ENCODE results near the gene C1QTNF6.

The C1QTNF6 gene

GRCh38 chr22:37162221-37163095, 25.6 kb downstream of the C1QTNF6 start:
- no peak for DNase-seq (ENCODE audit: low spot score)

GRCh38 chr22:37161443-37161842, 26.6 kb downstream of the C1QTNF6 start:
- no peak for DNase-seq (ENCODE audit: low spot score)

- no peak for DNase-seq (ENCODE audit: low spot score)
Measured at GRCh38 chr22:37160027-37160426, 28.0 kb downstream of the C1QTNF6 start.

- no peak for DNase-seq (ENCODE audit: low spot score)
Measured at GRCh38 chr22:37158963-37159290, 29.1 kb downstream of the C1QTNF6 start.

GRCh38 chr22:37157516-37158285, 30.3 kb downstream of the C1QTNF6 start:
- no peak for DNase-seq (ENCODE audit: low spot score)

- no peak for DNase-seq (ENCODE audit: low spot score)
Measured at GRCh38 chr22:37156686-37157435, 31.2 kb downstream of the C1QTNF6 start.

- DNase-seq (ENCODE audit: low spot score) = no peak
Measured at GRCh38 chr22:37155971-37156370, 32.1 kb downstream of the C1QTNF6 start.

GRCh38 chr22:37154925-37155712, 32.9 kb downstream of the C1QTNF6 start:
- no peak for DNase-seq (ENCODE audit: low spot score)

- no peak for DNase-seq (ENCODE audit: low spot score)
Measured at GRCh38 chr22:37153901-37154300, 34.1 kb downstream of the C1QTNF6 start.

- no peak for DNase-seq (ENCODE audit: low spot score)
Measured at GRCh38 chr22:37151401-37151800, 36.6 kb downstream of the C1QTNF6 start.

- no peak for DNase-seq (ENCODE audit: low spot score)
Measured at GRCh38 chr22:37150701-37151100, 37.3 kb downstream of the C1QTNF6 start.

GRCh38 chr22:37148742-37149665, 39.0 kb downstream of the C1QTNF6 start:
- DNase-seq (ENCODE audit: low spot score) = no peak

- DNase-seq (ENCODE audit: low spot score) = no peak
Measured at GRCh38 chr22:37148031-37148651, 39.9 kb downstream of the C1QTNF6 start.

- no peak for DNase-seq (ENCODE audit: low spot score)
Measured at GRCh38 chr22:37147186-37147990, 40.7 kb downstream of the C1QTNF6 start.

GRCh38 chr22:37146507-37147180, 41.4 kb downstream of the C1QTNF6 start:
- DNase-seq (ENCODE audit: low spot score) = no peak

- DNase-seq (ENCODE audit: low spot score) = no peak
Measured at GRCh38 chr22:37146051-37146385, 42.0 kb downstream of the C1QTNF6 start.

GRCh38 chr22:37145180-37146050, 42.6 kb downstream of the C1QTNF6 start:
- no peak for DNase-seq (ENCODE audit: low spot score)

- no peak for DNase-seq (ENCODE audit: low spot score)
Measured at GRCh38 chr22:37144180-37144554, 43.9 kb downstream of the C1QTNF6 start.

All from Ammon's horn (tissue), 1 donor.